ENCODE data around the gene COMT. TPM values are rescaled to one million over a fixed set of nuclear protein-coding genes. Genes with fewer than 3 reads are reported as not detected.

The COMT gene
- total RNA-seq, 1 donor from 2014 or later, result 403 TPM

GRCh38 chr22:19981961-19982920 is 40.7 kb downstream of the COMT start:
- no peak for TF ChIP-seq CTCF (IDR thresholded peaks at IDR 0.05; ENCODE audit: insufficient read depth, low read length, poor library complexity, severe bottlenecking)
- no peaks in the 10 kb centered on the region for H3K27me3 ChIP-seq (ENCODE audit: control insufficient read depth, insufficient read depth, low read length)

DNA sequence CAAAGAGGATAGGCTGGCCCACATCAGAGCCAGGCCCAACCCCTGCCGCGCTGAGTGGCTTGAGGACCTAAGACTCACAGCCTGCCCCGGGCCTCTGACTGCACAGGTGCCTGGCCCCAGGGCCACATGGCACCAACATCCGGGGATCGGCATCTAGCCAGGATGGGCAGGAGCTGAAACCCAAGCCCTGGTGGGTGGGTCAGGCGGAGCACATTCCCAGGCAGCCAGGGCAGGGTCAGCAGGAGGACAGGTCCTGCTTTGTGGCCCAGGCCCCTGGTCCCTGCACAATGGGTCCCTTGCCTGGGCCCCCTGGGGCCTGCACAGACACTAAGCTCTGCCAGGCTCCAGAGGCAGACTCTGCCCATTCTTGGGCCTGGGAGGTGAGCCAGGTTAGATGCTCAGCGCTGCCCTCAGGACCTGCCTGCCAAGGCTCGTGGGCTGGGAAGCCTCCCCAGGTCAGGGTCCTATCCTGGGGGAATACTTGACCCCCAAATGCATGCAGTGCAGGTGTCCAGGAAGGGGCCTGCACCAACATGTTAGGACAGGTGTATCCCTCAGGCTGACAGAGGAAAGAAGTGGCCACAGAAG is 41.5 kb downstream of the COMT start:
- Histone ChIP-seq H3K27me3 (ENCODE audit: control insufficient read depth, insufficient read depth, low read length) (no peaks in the 10 kb centered on the region), H3K36me3 (ENCODE audit: control insufficient read depth, insufficient read depth, low read length) (no peaks in the 10 kb centered on the region), H3K4me3 (ENCODE audit: low read depth, low read length) (no peak overlapping the region)
- DNase-seq (ENCODE audit: low read depth), result no peak
- TF ChIP-seq CTCF (IDR thresholded peaks at IDR 0.05; ENCODE audit: insufficient read depth, low read length, poor library complexity, severe bottlenecking), result no peak

More at GRCh38 chr22:19981961-19982920, 40.7 kb downstream of the COMT start:
- no peak for DNase-seq (ENCODE audit: low read depth)
- Histone ChIP-seq H3K36me3 (ENCODE audit: control insufficient read depth, insufficient read depth, low read length) (no peaks in the 10 kb centered on the region), H3K4me3 (ENCODE audit: low read depth, low read length) (no peak overlapping the region)

DNA sequence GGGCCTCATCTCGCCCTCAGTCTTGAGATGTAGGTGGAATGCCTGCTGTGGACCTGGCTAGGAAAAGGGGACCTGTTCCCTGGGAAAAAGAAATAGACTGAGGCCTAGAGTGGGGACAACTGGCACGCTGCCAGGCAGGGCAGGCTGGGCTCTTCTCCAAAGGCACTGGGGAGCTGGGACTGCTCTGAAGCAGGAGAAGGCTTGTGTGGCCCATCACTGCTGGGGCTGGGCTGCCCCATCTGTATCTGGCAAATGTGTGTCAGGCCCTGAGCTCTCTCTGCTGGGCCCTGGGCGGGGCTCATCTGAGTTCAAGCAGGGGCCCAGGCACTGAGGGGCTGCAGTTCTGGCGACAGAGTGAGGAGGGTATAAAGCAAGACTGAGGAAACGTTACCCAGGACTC is 42.2 kb downstream of the COMT start:
- no peak for DNase-seq (ENCODE audit: low read depth)
- Histone ChIP-seq H3K36me3 (ENCODE audit: control insufficient read depth, insufficient read depth, low read length) (no peaks in the 10 kb centered on the region), H3K27me3 (ENCODE audit: control insufficient read depth, insufficient read depth, low read length) (no peaks in the 10 kb centered on the region), H3K4me3 (ENCODE audit: low read depth, low read length) (no peak overlapping the region)
- no peak for TF ChIP-seq CTCF (IDR thresholded peaks at IDR 0.05; ENCODE audit: insufficient read depth, low read length, poor library complexity, severe bottlenecking)

GRCh38 chr22:19984201-19984753 is 42.7 kb downstream of the COMT start:
- no peak overlapping the region for H3K4me3 ChIP-seq (ENCODE audit: low read depth, low read length)
- H3K36me3 ChIP-seq (ENCODE audit: control insufficient read depth, insufficient read depth, low read length), result no peaks in the 10 kb centered on the region
- no peak for TF ChIP-seq CTCF (IDR thresholded peaks at IDR 0.05; ENCODE audit: insufficient read depth, low read length, poor library complexity, severe bottlenecking)
- H3K27me3 ChIP-seq (ENCODE audit: control insufficient read depth, insufficient read depth, low read length), result no peaks in the 10 kb centered on the region
- DNase-seq (ENCODE audit: low read depth), result peak; percentile 64

DNA sequence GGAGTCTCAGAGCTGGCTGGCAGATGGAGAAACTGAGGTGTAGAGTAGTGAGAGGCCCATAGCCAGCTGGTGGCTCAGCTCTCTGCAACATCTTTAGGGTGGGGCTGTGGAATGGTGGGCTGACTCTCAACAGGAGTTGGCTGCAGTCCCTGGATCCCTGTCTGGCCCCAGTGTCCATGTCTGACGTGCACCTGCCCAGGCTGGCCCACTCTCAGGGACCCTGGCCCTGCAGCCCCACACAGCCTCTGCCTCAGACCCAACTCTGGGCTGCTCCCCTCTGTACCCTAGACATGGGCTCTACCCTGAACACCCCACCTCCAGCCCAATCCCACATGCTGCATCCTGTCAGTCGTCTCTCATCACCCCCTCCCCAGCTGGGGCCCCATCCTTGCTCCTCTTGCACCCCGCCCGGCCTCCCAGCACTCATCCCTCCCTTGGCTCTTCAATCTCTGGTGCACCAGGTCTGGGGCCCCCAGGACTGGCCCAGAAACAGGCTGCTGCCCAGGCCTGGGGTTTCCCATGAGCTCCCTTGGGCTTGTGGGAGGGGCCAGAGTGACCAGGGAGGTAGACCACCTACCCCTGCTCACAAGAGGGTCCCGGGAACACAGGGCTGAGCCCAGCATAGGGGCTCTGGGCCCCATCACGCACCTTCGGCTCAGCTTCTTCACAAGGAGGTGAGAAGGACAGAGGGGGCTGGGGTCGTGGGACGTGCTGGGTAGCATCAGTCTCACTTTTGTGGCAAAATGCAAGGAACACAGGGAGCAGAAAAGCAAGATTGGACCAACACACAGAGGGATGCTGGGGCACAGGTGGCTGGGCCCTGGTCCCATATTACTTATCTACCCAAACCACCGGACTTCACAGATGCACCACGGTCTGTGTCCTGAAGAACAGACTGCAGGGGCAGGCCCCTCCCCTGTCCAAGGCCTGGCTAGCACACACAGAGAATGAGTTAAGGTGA is 43.6 kb downstream of the COMT start:
- Histone ChIP-seq H3K4me3 (ENCODE audit: low read depth, low read length) (no peak overlapping the region), H3K36me3 (ENCODE audit: control insufficient read depth, insufficient read depth, low read length) (no peaks in the 10 kb centered on the region), H3K27me3 (ENCODE audit: control insufficient read depth, insufficient read depth, low read length) (no peaks in the 10 kb centered on the region)
- no peak for DNase-seq (ENCODE audit: low read depth)
- no peak for TF ChIP-seq CTCF (IDR thresholded peaks at IDR 0.05; ENCODE audit: insufficient read depth, low read length, poor library complexity, severe bottlenecking)
